Trophoblast cell (in vitro differentiated cells and primary cell): ENCODE measurements around the gene NPHP4.

Experiments used
- DNase-seq, 2 donors: peaks; one replicate each; pipeline ENCODE4 v3.0.0-alpha.2; 2016
- H2AFZ ChIP-seq: 2 replicates; pipeline ENCODE4 v1.6.1; 2013; ENCODE audit warnings: low read length, moderate library complexity, mild to moderate bottlenecking; ENCODE audit not compliant: insufficient read depth, poor library complexity
- H2AK5ac ChIP-seq: 2 replicates; pipeline ENCODE4 v1.6.1; 2013; ENCODE audit warnings: mild to moderate bottlenecking, low read length
- H2BK120ac ChIP-seq: 2 replicates; pipeline ENCODE4 v1.6.1; 2013; ENCODE audit warnings: low read length, mild to moderate bottlenecking, moderate library complexity; ENCODE audit not compliant: insufficient read depth, poor library complexity
- H2BK12ac ChIP-seq: 2 replicates; pipeline ENCODE4 v1.6.1; 2013; ENCODE audit warnings: mild to moderate bottlenecking, low read length, moderate library complexity
- H2BK5ac ChIP-seq: 2 replicates; pipeline ENCODE4 v1.6.1; 2013; ENCODE audit warnings: low read length, low read depth, moderate library complexity, mild to moderate bottlenecking; ENCODE audit not compliant: poor library complexity
- H3K14ac ChIP-seq: 2 replicates; pipeline ENCODE4 v1.6.1; 2013; ENCODE audit warnings: mild to moderate bottlenecking, low read length
- H3K18ac ChIP-seq: 2 replicates; pipeline ENCODE4 v1.6.1; 2013; ENCODE audit warnings: mild to moderate bottlenecking, low read length
- H3K23ac ChIP-seq: 2 replicates; pipeline ENCODE4 v1.6.1; 2013; ENCODE audit warnings: low read length
- H3K27ac ChIP-seq: 2 replicates; pipeline ENCODE4 v1.5.1; 2013; ENCODE audit warnings: low read depth, mild to moderate bottlenecking, inconsistent platforms, low read length, moderate library complexity
- H3K27me3 ChIP-seq: 2 replicates; pipeline ENCODE4 v1.6.1; 2013; ENCODE audit warnings: inconsistent platforms, mild to moderate bottlenecking, low read length, moderate library complexity; ENCODE audit not compliant: insufficient read depth
- H3K36me3 ChIP-seq, 2 experiments: 1 replicate in 1 of 2; 2 replicates in 1 of 2; pipeline ENCODE4 v1.6.1; 2013; ENCODE audit warnings: low read length in 2 of 2, mild to moderate bottlenecking in 2 of 2, moderate library complexity in 1 of 2; ENCODE audit not compliant: insufficient read depth in 2 of 2, control insufficient read depth in 1 of 2
- H3K4ac ChIP-seq: 2 replicates; pipeline ENCODE4 v1.6.1; 2013; ENCODE audit warnings: low read depth, mild to moderate bottlenecking, low read length, moderate library complexity
- H3K4me1 ChIP-seq, 2 experiments: 1 replicate in 1 of 2; 2 replicates in 1 of 2; pipeline ENCODE4 v1.6.1; 2013; ENCODE audit warnings: low read length in 2 of 2, mild to moderate bottlenecking in 2 of 2, moderate library complexity in 1 of 2; ENCODE audit not compliant: insufficient read depth in 2 of 2, control insufficient read depth in 1 of 2
- H3K4me2 ChIP-seq: 2 replicates; pipeline ENCODE4 v1.6.1; 2013; ENCODE audit warnings: inconsistent platforms, mild to moderate bottlenecking, low read length, moderate library complexity
- H3K4me3 ChIP-seq: 2 replicates; pipeline ENCODE4 v1.5.1; 2013; ENCODE audit warnings: mild to moderate bottlenecking, low read depth, low read length, inconsistent platforms
- H3K79me1 ChIP-seq: one replicate; pipeline ENCODE4 v1.6.1; 2013; ENCODE audit warnings: low read length
- H3K79me2 ChIP-seq: 2 replicates; pipeline ENCODE4 v1.6.1; 2013; ENCODE audit warnings: low read length, mild to moderate bottlenecking; ENCODE audit not compliant: control insufficient read depth, insufficient read depth, poor library complexity
- H3K9ac ChIP-seq: 2 replicates; pipeline ENCODE4 v1.6.1; 2013; ENCODE audit warnings: mild to moderate bottlenecking, low read length
- H3K9me3 ChIP-seq: 2 replicates; pipeline ENCODE4 v1.6.1; 2013; ENCODE audit warnings: low read depth, mild to moderate bottlenecking, control low read depth, inconsistent platforms, low read length; ENCODE audit not compliant: insufficient read depth
- H4K12ac ChIP-seq: 2 replicates; pipeline ENCODE4 v1.6.1; 2013; ENCODE audit warnings: low read depth, mild to moderate bottlenecking, low read length, moderate library complexity
- H4K8ac ChIP-seq: 2 replicates; pipeline ENCODE4 v1.6.1; 2013; ENCODE audit warnings: low read depth, mild to moderate bottlenecking, low read length, moderate library complexity
- H4K91ac ChIP-seq: one replicate; pipeline ENCODE4 v1.6.1; 2013; ENCODE audit warnings: low read depth, mild to moderate bottlenecking, low read length, moderate library complexity
- WGBS: extraction: QIAGEN DNeasy Blood & Tissue Kit; methylation state at CpG from one replicate; pipeline ENCODE4 v1.1.7; 2013; ENCODE audit warnings: missing lambda C conversion rate; ENCODE audit not compliant: insufficient read length, insufficient coverage; ENCODE audit errors: extremely low coverage; 5-methylcytosine and 5-hydroxymethylcytosine counted together

The NPHP4 gene

DNA sequence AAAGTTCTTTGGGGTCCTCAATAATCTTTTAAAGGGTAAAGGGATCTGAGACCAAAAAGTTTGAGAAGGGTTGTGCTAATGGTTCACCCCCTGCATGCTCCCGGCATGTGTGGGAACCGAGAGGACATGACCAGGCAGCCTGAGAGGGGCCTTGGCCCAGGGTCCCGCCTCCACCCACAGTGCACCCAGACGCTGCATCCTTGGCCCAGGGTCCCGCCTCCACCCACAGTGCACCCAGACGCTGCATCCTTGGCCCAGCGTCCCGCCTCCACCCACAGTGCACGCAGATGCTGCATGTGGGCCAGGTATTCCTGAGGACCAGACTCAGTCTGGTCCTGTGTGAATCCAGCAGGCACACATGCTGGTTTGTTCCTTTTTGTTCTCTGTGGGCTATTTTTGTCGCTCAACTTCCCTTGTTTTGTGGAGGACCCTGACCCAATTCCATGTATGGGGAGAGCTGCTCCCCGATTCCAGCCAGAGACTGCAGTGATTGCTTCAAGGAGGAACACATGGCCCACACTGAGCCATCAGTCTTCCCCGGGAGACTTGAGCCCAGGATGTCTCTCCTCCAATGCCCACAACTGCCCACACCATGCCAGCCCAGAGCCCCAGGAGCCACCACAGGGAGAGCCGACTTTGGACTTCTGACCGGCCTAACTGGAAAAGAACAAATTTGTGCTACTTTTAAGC, 3.5 kb downstream of the NPHP4 start:
- H2AK5ac ChIP-seq, result no peak overlapping the region
- no peak overlapping the region for H2BK5ac ChIP-seq
- no peak for DNase-seq
- H4K8ac ChIP-seq, result no peak overlapping the region
- H3K14ac ChIP-seq, result no peak overlapping the region
- H4K91ac ChIP-seq, result no peak overlapping the region
- H3K27me3 ChIP-seq, result peaks cover 15% of the 10 kb centered on the region
- WGBS, result no CpG with 5 or more reads among the region's 14 CpGs
- no peak overlapping the region for H2BK12ac ChIP-seq
- H4K12ac ChIP-seq, result no peak overlapping the region
- no peak overlapping the region for H3K27ac ChIP-seq
- H2AFZ ChIP-seq, result no peak overlapping the region
- H3K79me1 ChIP-seq, result peaks cover 4% of the 10 kb centered on the region
- peaks cover 2% of the 10 kb centered on the region for H3K9me3 ChIP-seq
- H3K18ac ChIP-seq, result no peak overlapping the region
- no peaks in the 10 kb centered on the region for H3K36me3 ChIP-seq
- no peak overlapping the region for H3K9ac ChIP-seq
- H3K4me2 ChIP-seq, result no peak overlapping the region
- peaks cover 7 to 12% of the 10 kb centered on the region in 2 experiments for H3K4me1 ChIP-seq
- H3K79me2 ChIP-seq, result peaks cover 5% of the 10 kb centered on the region
- no peak overlapping the region for H3K23ac ChIP-seq
- no peak overlapping the region for H3K4ac ChIP-seq
- no peak overlapping the region for H3K4me3 ChIP-seq
- H2BK120ac ChIP-seq, result no peak overlapping the region

DNA sequence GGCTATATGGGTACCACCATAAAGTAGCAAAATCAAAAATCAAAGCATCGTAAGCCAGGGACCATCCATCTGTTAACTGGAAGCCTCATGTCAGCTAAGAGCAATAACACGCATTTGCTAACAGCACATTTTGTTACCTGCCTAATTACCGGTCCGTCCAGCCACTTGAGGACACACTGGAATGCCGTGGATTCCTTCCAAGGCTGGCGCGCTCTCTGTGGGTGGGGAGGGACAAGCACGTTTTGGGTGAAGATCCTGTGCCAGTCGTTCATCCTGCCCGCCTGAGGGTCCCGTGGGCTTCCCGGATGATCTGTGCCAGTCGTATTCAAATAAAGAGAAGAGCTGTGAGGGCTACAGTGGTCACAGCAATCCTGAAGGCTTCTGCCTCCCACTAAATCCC, 6.2 kb downstream of the NPHP4 start:
- no peak overlapping the region for H2AFZ ChIP-seq
- H4K12ac ChIP-seq, result no peak overlapping the region
- no peak overlapping the region for H3K4me2 ChIP-seq
- H4K91ac ChIP-seq, result no peak overlapping the region
- H2BK120ac ChIP-seq, result no peak overlapping the region
- H2BK5ac ChIP-seq, result no peak overlapping the region
- no peak overlapping the region for H2BK12ac ChIP-seq
- no peak overlapping the region for H3K14ac ChIP-seq
- H3K36me3 ChIP-seq, result no peaks in the 10 kb centered on the region
- no CpG with 5 or more reads among the region's 13 CpGs for WGBS
- no peaks in the 10 kb centered on the region for H3K79me1 ChIP-seq
- no peak overlapping the region for H3K9ac ChIP-seq
- no peak overlapping the region for H3K4me3 ChIP-seq
- no peak overlapping the region for H4K8ac ChIP-seq
- DNase-seq, result no peak
- H3K27ac ChIP-seq, result no peak overlapping the region
- H3K9me3 ChIP-seq, result peaks cover 2% of the 10 kb centered on the region
- H3K27me3 ChIP-seq, result peaks cover 3% of the 10 kb centered on the region
- H3K4ac ChIP-seq, result no peak overlapping the region
- no peaks in the 10 kb centered on the region for H3K4me1 ChIP-seq
- no peaks in the 10 kb centered on the region for H3K79me2 ChIP-seq
- H3K23ac ChIP-seq, result no peak overlapping the region
- no peak overlapping the region for H3K18ac ChIP-seq
- H2AK5ac ChIP-seq, result no peak overlapping the region

DNA sequence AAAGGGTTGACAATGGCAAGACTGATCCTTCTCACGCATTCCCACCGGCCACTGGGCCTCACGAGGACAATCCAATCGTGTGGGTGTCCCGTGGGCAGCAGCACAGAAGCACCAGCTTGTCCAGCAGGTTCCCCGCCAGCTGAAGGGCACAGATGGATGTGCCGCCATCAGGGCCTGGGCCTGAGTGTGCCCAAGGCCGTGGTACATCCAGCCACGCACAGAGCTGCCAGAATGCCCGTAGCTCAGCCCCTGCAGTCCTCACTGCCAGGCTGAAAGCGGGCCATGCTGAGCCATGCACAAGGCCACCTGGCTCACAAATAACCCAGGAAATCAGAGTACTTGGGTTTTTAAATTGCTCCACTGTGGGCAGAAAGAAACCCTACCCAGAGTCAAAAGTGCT, 7.0 kb downstream of the NPHP4 start:
- Histone ChIP-seq H4K12ac (no peak overlapping the region), H2BK5ac (no peak overlapping the region), H3K36me3 (no peaks in the 10 kb centered on the region), H2BK120ac (no peak overlapping the region), H3K79me2 (no peaks in the 10 kb centered on the region), H4K8ac (no peak overlapping the region), H3K4me2 (no peak overlapping the region), H3K9me3 (peaks cover 2% of the 10 kb centered on the region), H3K79me1 (no peaks in the 10 kb centered on the region), H3K14ac (no peak overlapping the region), H3K9ac (no peak overlapping the region), H2BK12ac (no peak overlapping the region), H3K27me3 (no peaks in the 10 kb centered on the region), H2AK5ac (no peak overlapping the region), H3K23ac (no peak overlapping the region), H3K4ac (no peak overlapping the region), H2AFZ (no peak overlapping the region), H3K18ac (no peak overlapping the region), H3K4me3 (no peak overlapping the region), H3K4me1 (peaks cover 0 to under 1% of the 10 kb centered on the region in 2 experiments), H4K91ac (no peak overlapping the region), H3K27ac (no peak overlapping the region)
- no CpG with 5 or more reads among the region's 11 CpGs for WGBS
- no peak for DNase-seq

DNA sequence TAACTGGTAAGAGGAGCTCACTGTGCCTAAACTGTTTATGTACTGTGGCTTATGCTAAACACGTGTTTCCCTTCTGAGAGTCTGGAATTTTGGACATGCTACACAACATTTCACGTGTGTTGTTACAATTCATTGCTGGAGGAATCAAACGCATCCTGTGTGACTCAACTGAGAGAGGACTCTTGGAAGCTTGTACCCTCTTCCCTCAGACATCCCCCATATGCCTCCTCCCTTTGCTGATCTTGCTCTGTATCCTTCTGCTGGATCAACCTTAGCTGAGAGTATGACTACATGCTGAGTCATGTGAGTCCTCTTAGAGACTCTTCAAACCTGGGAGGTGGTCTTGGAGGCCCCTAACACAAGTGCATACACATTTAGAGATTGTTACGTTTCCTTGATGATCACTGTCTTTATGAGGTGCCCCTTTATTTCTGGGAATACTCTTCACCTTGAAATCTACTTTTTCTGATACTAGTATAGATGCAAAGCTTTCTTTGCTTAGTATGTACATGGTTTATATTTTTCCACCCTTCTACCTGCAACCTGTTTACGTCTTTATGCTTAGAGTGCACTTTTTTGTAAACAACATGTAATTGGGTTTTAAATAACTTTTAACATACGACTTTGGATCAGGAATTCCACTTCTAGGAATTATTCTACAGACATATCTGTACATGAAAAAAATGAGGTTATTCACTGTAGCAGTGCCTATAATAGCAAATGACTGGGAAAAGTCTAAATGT, 8.7 kb downstream of the NPHP4 start:
- no peak for DNase-seq
- H3K4me2 ChIP-seq, result no peak overlapping the region
- no peaks in the 10 kb centered on the region for H3K79me1 ChIP-seq
- H4K12ac ChIP-seq, result no peak overlapping the region
- peaks cover 2% of the 10 kb centered on the region for H3K9me3 ChIP-seq
- no peak overlapping the region for H3K23ac ChIP-seq
- H2BK120ac ChIP-seq, result no peak overlapping the region
- no CpG with 5 or more reads among the region's 6 CpGs for WGBS
- no peak overlapping the region for H3K14ac ChIP-seq
- H4K8ac ChIP-seq, result no peak overlapping the region
- H2AFZ ChIP-seq, result no peak overlapping the region
- no peaks in the 10 kb centered on the region for H3K79me2 ChIP-seq
- H3K36me3 ChIP-seq, result no peaks in the 10 kb centered on the region
- H2BK12ac ChIP-seq, result no peak overlapping the region
- no peak overlapping the region for H3K18ac ChIP-seq
- H4K91ac ChIP-seq, result no peak overlapping the region
- no peak overlapping the region for H3K4ac ChIP-seq
- H3K27me3 ChIP-seq, result no peaks in the 10 kb centered on the region
- H3K27ac ChIP-seq, result no peak overlapping the region
- no peak overlapping the region for H3K4me3 ChIP-seq
- peaks cover 0 to 2% of the 10 kb centered on the region in 2 experiments for H3K4me1 ChIP-seq
- H3K9ac ChIP-seq, result no peak overlapping the region
- H2BK5ac ChIP-seq, result no peak overlapping the region
- H2AK5ac ChIP-seq, result no peak overlapping the region
